SU-DHL-6 (cell line): ENCODE data around the gene OR10D3.
"Not testable (repeated sequence)": the region's sequence is repeated elsewhere in the genome, so short reads cannot be mapped to it uniquely, and the experiment has no call there.

Source experiments
- H2AFZ ChIP-seq: fragments of 200-600 bp; sonication (generic); 2 replicates; pipeline ENCODE4 v1.6.1; 2014; ENCODE audit warnings: low read depth, mild to moderate bottlenecking, moderate library complexity, mixed read lengths, antibody characterized with exemption, low read length; ENCODE audit not compliant: severe bottlenecking
- H3F3A ChIP-seq: fragments of 200-600 bp; shearing (Covaris generic); 2 replicates; pipeline ENCODE4 v1.6.0; 2016; ENCODE audit warnings: antibody characterized with exemption, mild to moderate bottlenecking; ENCODE audit not compliant: insufficient read depth
- H3K27ac ChIP-seq: fragments of 200-600 bp; sonication (generic); 2 replicates; pipeline ENCODE4 v1.5.1; 2016; ENCODE audit warnings: low read depth, mild to moderate bottlenecking, low read length, moderate library complexity, mixed read lengths
- H3K27me3 ChIP-seq: fragments of 200-600 bp; sonication (generic), shearing (Covaris generic); 2 replicates; pipeline ENCODE4 v1.6.0; 2014; ENCODE audit warnings: mild to moderate bottlenecking, low read length
- H3K36me3 ChIP-seq: fragments of 200-600 bp; sonication (generic); 2 replicates; pipeline ENCODE4 v1.6.1; 2014; ENCODE audit warnings: mild to moderate bottlenecking, low read length, mixed read lengths
- H3K4me2 ChIP-seq: fragments of 300-600, 200-600 bp; shearing (Covaris generic), sonication (generic); 2 replicates; pipeline ENCODE4 v1.6.0; 2014; ENCODE audit warnings: low read length, low read depth, mild to moderate bottlenecking; ENCODE audit not compliant: poor library complexity, severe bottlenecking
- H3K4me3 ChIP-seq: fragments of 200-600 bp; sonication (generic); 2 replicates; pipeline ENCODE4 v1.5.1; 2014; ENCODE audit warnings: antibody characterized with exemption, low read length, mild to moderate bottlenecking, mixed read lengths; ENCODE audit not compliant: insufficient read depth, poor library complexity, severe bottlenecking
- H3K79me2 ChIP-seq: fragments of 200-600 bp; sonication (generic); 2 replicates; pipeline ENCODE4 v1.6.1; 2014; ENCODE audit warnings: mild to moderate bottlenecking, low read length, moderate library complexity; ENCODE audit not compliant: insufficient read depth
- H3K9ac ChIP-seq: fragments of 200-600 bp; sonication (generic); 2 replicates; pipeline ENCODE4 v1.7.0; 2014; ENCODE audit warnings: mild to moderate bottlenecking, low read length
- H3K9me2 ChIP-seq: fragments of 200-600 bp; sonication (generic); replicated peaks from 2 replicates; pipeline ENCODE4 v1.6.1; 2014; ENCODE audit warnings: low read length; ENCODE audit not compliant: insufficient read depth
- H3K9me3 ChIP-seq: fragments of 200-600 bp; sonication (generic); 2 replicates; pipeline ENCODE4 v1.6.1; 2014; ENCODE audit warnings: low read length, mixed read lengths; ENCODE audit not compliant: insufficient read depth
- H4K20me1 ChIP-seq: fragments of 200-600 bp; sonication (generic); 2 replicates; pipeline ENCODE4 v1.6.1; 2014; ENCODE audit warnings: low read depth, mild to moderate bottlenecking, antibody characterized with exemption, low read length, moderate library complexity, mixed read lengths
- CTCF ChIP-seq: fragments of 200-600 bp; sonication (generic); IDR thresholded peaks from one replicate; pipeline ENCODE4 v1.5.1; 2017; ENCODE audit warnings: antibody characterized with exemption, mild to moderate bottlenecking, low read length, moderate library complexity; ENCODE audit not compliant: insufficient read depth, poor library complexity, severe bottlenecking
- EZH2phosphoT487 ChIP-seq: fragments of 200-600 bp; sonication (generic), shearing (Covaris generic); conservative IDR thresholded peaks from 2 replicates; pipeline ENCODE4 v1.6.1; 2018; ENCODE audit warnings: mild to moderate bottlenecking, antibody characterized with exemption, low read length, moderate library complexity, mixed read lengths

OR10D3 gene

GRCh38 chr11:124160986-124161385 lies 22.2 kb upstream of the OR10D3 start:
- H3K9me2 ChIP-seq, result no peaks in the 10 kb centered on the region
- no peaks in the 10 kb centered on the region for H3F3A ChIP-seq
- no peaks in the 10 kb centered on the region for H3K9me3 ChIP-seq
- H3K27me3 ChIP-seq, result no peaks in the 10 kb centered on the region
- H4K20me1 ChIP-seq, result no peaks in the 10 kb centered on the region
- TF ChIP-seq CTCF, result no peak
- no peak for TF ChIP-seq EZH2phosphoT487
- H3K9ac ChIP-seq, result no peak overlapping the region
- H2AFZ ChIP-seq, result no peak overlapping the region
- H3K79me2 ChIP-seq, result no peaks in the 10 kb centered on the region
- no peak overlapping the region for H3K27ac ChIP-seq
- no peak overlapping the region for H3K4me2 ChIP-seq
- H3K4me3 ChIP-seq, result no peak overlapping the region
- no peaks in the 10 kb centered on the region for H3K36me3 ChIP-seq

GRCh38 chr11:124167826-124168231 lies 15.3 kb upstream of the OR10D3 start:
- Histone ChIP-seq H3F3A (no peaks in the 10 kb centered on the region), H3K27me3 (no peaks in the 10 kb centered on the region), H3K79me2 (no peaks in the 10 kb centered on the region), H4K20me1 (no peaks in the 10 kb centered on the region), H2AFZ (no peak overlapping the region), H3K27ac (no peak overlapping the region), H3K4me3 (no peak overlapping the region), H3K36me3 (no peaks in the 10 kb centered on the region), H3K9me3 (no peaks in the 10 kb centered on the region), H3K9me2 (no peaks in the 10 kb centered on the region), H3K9ac (no peak overlapping the region), H3K4me2 (no peak overlapping the region)
- TF ChIP-seq CTCF (no peak), EZH2phosphoT487 (no peak)

GRCh38 chr11:124168796-124169195 lies 14.3 kb upstream of the OR10D3 start:
- Histone ChIP-seq H3K27me3 (no peaks in the 10 kb centered on the region), H3F3A (no peaks in the 10 kb centered on the region), H3K79me2 (no peaks in the 10 kb centered on the region), H3K36me3 (no peaks in the 10 kb centered on the region), H3K9me3 (no peaks in the 10 kb centered on the region), H2AFZ (no peak overlapping the region), H4K20me1 (no peaks in the 10 kb centered on the region), H3K27ac (no peak overlapping the region), H3K9me2 (no peaks in the 10 kb centered on the region), H3K4me2 (no peak overlapping the region), H3K9ac (no peak overlapping the region), H3K4me3 (no peak overlapping the region)
- TF ChIP-seq EZH2phosphoT487 (no peak), CTCF (no peak)

- not testable (repeated sequence) for H3F3A ChIP-seq, H3K79me2 ChIP-seq, H3K4me2 ChIP-seq, H2AFZ ChIP-seq, H3K9ac ChIP-seq, H3K36me3 ChIP-seq, H4K20me1 ChIP-seq, H3K9me3 ChIP-seq, H3K4me3 ChIP-seq, H3K9me2 ChIP-seq, H3K27ac ChIP-seq, H3K27me3 ChIP-seq
Measured at GRCh38 chr11:124170315-124170714, 12.8 kb upstream of the OR10D3 start.
